Measurements from ENCODE around the gene ALKBH6.

GRCh38 chr19:36051236-36051635 lies 37.2 kb upstream of the ALKBH6 start:
- TF ChIP-seq POLR2AphosphoS5 (IDR thresholded peaks at IDR 0.05; ENCODE audit: low read depth, low read length) (no peak), REST (IDR thresholded peaks at IDR 0.05; ENCODE audit: insufficient read depth in 1 of 2, low read depth in 2 of 2, low read length in 2 of 2) (no peak)
